ENCODE data around the gene ANGPTL5. TPM values are rescaled to one million over a fixed set of nuclear protein-coding genes. Genes with fewer than 3 reads are reported as not detected.

The ANGPTL5 gene
- polyA plus RNA-seq, 3 donors = not detected

DNA sequence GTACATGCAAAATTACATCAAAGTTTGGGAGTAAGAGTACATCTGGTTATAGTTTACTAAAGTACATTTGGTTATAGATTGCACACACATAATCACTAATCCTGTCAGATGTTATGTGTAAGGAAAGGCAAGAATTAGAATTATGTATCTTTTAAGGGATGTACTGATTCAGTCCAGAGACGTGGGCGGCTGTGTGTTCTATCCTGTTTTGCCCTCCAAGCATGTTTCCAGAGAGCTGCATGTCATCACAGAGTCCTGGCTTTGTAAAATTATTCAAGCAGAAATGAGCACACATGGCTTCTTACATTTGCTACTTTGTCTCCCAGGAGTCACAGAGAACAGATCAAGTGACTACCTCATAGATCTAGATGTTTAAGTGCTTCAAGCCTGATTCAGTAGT, 34.7 kb downstream of the ANGPTL5 start:
- intact Hi-C loops (cut with micrococcal nuclease) = no loop called here
- H3K27ac ChIP-seq (ENCODE audit: low read depth in 1 of 2, low read length in 2 of 2) = no peak overlapping the region
- WGBS (ENCODE audit: insufficient coverage) = 90% methylated on average over 2 of the region's 2 CpGs
- Mint-ChIP-seq H3K27ac (no peak overlapping the region), H3K9me3 (no peaks in the 10 kb centered on the region), H3K27me3 (ENCODE audit: low read depth in 3 of 3) (peaks cover 0 to 6% (median 5%) of the 10 kb centered on the region in 3 donors), H3K4me1 (no peaks in the 10 kb centered on the region), H3K36me3 (no peaks in the 10 kb centered on the region), H3K4me3 (no peak overlapping the region)
- H3K4me2 ChIP-seq (replicated peaks; ENCODE audit: extremely low read depth, low read length, poor library complexity, severe bottlenecking) = no peak overlapping the region
- no peak overlapping the region for H2AFZ ChIP-seq (ENCODE audit: insufficient read depth, low read depth, low read length, poor library complexity, severe bottlenecking)
- H3K4me3 ChIP-seq (replicated peaks in 1 of 3; ENCODE audit: low read depth in 2 of 3, low read length in 3 of 3) = no peak overlapping the region
- no peak overlapping the region for H3K9ac ChIP-seq (ENCODE audit: insufficient read depth, low read length, poor library complexity, severe bottlenecking)
- no peaks in the 10 kb centered on the region for H3K79me2 ChIP-seq (ENCODE audit: insufficient read depth, low read length)
- no peak for DNase-seq
- H3K9me3 ChIP-seq (replicated peaks in 1 of 2; ENCODE audit: control insufficient read depth in 1 of 2, insufficient read depth in 1 of 2, low read length in 2 of 2) = no peaks in the 10 kb centered on the region
- TF ChIP-seq, protein P1, sequence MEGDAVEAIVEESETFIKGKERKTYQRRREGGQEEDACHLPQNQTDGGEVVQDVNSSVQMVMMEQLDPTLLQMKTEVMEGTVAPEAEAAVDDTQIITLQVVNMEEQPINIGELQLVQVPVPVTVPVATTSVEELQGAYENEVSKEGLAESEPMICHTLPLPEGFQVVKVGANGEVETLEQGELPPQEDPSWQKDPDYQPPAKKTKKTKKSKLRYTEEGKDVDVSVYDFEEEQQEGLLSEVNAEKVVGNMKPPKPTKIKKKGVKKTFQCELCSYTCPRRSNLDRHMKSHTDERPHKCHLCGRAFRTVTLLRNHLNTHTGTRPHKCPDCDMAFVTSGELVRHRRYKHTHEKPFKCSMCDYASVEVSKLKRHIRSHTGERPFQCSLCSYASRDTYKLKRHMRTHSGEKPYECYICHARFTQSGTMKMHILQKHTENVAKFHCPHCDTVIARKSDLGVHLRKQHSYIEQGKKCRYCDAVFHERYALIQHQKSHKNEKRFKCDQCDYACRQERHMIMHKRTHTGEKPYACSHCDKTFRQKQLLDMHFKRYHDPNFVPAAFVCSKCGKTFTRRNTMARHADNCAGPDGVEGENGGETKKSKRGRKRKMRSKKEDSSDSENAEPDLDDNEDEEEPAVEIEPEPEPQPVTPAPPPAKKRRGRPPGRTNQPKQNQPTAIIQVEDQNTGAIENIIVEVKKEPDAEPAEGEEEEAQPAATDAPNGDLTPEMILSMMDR (IDR thresholded peaks at IDR 0.05) = no peak
- H3K27me3 ChIP-seq (ENCODE audit: control insufficient read depth in 2 of 2, insufficient read depth in 2 of 2, low read length in 2 of 2) = no peaks in the 10 kb centered on the region
- H4K20me1 ChIP-seq (ENCODE audit: insufficient read depth, low read length) = no peaks in the 10 kb centered on the region
- no peaks in the 10 kb centered on the region for H3K4me1 ChIP-seq (ENCODE audit: control insufficient read depth in 1 of 2, insufficient read depth in 2 of 2, low read length in 2 of 2)
- no peaks in the 10 kb centered on the region for H3K36me3 ChIP-seq (replicated peaks in 1 of 2; ENCODE audit: control insufficient read depth in 1 of 2, insufficient read depth in 2 of 2, low read length in 2 of 2)

DNA sequence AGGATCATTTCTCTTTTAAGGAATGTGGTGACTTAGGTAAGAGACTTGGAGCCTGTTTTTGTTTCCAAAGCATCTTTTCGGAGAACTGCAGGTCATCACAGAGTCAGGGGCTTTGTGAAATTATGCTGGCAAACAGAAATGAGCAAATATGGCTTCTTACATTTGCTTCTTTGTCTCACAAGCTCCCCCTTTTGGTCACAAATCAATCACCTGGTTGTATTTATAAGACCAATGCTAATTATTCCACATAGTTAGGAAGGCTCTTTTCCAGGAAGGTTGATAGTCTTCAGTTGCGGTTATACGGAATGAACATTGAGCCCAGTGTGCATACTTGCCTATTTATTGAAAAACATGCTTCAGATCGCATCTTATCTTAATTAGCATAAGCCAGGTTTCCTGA, 36.1 kb downstream of the ANGPTL5 start:
- Mint-ChIP-seq H3K36me3 (no peaks in the 10 kb centered on the region), H3K9me3 (peaks cover 0 to under 1% (median 0%) of the 10 kb centered on the region in 7 donors), H3K4me3 (no peak overlapping the region), H3K27ac (no peak overlapping the region), H3K27me3 (ENCODE audit: low read depth in 3 of 3) (peaks cover 2 to 6% (median 5%) of the 10 kb centered on the region in 3 donors), H3K4me1 (no peaks in the 10 kb centered on the region)
- H3K79me2 ChIP-seq (ENCODE audit: insufficient read depth, low read length) = no peaks in the 10 kb centered on the region
- no peak overlapping the region for H3K27ac ChIP-seq (ENCODE audit: low read depth in 1 of 2, low read length in 2 of 2)
- no peak overlapping the region for H3K4me3 ChIP-seq (replicated peaks in 1 of 3; ENCODE audit: low read depth in 2 of 3, low read length in 3 of 3)
- intact Hi-C loops (cut with micrococcal nuclease) = no loop called here
- DNase-seq = no peak
- no peaks in the 10 kb centered on the region for H3K36me3 ChIP-seq (replicated peaks in 1 of 2; ENCODE audit: control insufficient read depth in 1 of 2, insufficient read depth in 2 of 2, low read length in 2 of 2)
- H3K4me2 ChIP-seq (replicated peaks; ENCODE audit: extremely low read depth, low read length, poor library complexity, severe bottlenecking) = no peak overlapping the region
- H4K20me1 ChIP-seq (ENCODE audit: insufficient read depth, low read length) = no peaks in the 10 kb centered on the region
- H3K9me3 ChIP-seq (replicated peaks in 1 of 2; ENCODE audit: control insufficient read depth in 1 of 2, insufficient read depth in 1 of 2, low read length in 2 of 2) = no peaks in the 10 kb centered on the region
- no peaks in the 10 kb centered on the region for H3K27me3 ChIP-seq (ENCODE audit: control insufficient read depth in 2 of 2, insufficient read depth in 2 of 2, low read length in 2 of 2)
- TF ChIP-seq, protein P1 (IDR thresholded peaks at IDR 0.05) = peak; percentile 8
- no peak overlapping the region for H2AFZ ChIP-seq (ENCODE audit: insufficient read depth, low read depth, low read length, poor library complexity, severe bottlenecking)
- whole genome bisulfite sequencing (ENCODE audit: insufficient coverage) = 85% methylated on average over 2 of the region's 4 CpGs
- H3K4me1 ChIP-seq (ENCODE audit: control insufficient read depth in 1 of 2, insufficient read depth in 2 of 2, low read length in 2 of 2) = no peaks in the 10 kb centered on the region
- no peak overlapping the region for H3K9ac ChIP-seq (ENCODE audit: insufficient read depth, low read length, poor library complexity, severe bottlenecking)
